ENCODE results near the gene POU2AF1.

- TF ChIP-seq RAD21 (IDR thresholded peaks at IDR 0.05; ENCODE audit: low read depth) (no peak), TAF1 (IDR thresholded peaks at IDR 0.05; ENCODE audit: low read depth) (no peak), EP300 (IDR thresholded peaks at IDR 0.05; ENCODE audit: borderline replicate concordance) (no peak), NFIC (IDR thresholded peaks at IDR 0.05) (no peak), CEBPB (IDR thresholded peaks at IDR 0.05) (no peak), TCF12 (IDR thresholded peaks at IDR 0.05; ENCODE audit: low read depth) (no peak)
- TF ChIP-seq, protein P1, sequence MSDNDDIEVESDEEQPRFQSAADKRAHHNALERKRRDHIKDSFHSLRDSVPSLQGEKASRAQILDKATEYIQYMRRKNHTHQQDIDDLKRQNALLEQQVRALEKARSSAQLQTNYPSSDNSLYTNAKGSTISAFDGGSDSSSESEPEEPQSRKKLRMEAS (IDR thresholded peaks at IDR 0.05), result no peak
Measured at GRCh38 chr11:111376181-111376871, 2.7 kb downstream of the POU2AF1 start.
